ENCODE measurements around the gene ZBED4. TPM values are rescaled to one million over a fixed set of nuclear protein-coding genes. Genes with fewer than 3 reads are reported as not detected.

The ZBED4 gene
- total RNA-seq, 1 experiment from 2014 or later = 21.6 TPM

- peaks cover 0 to 5% of the 10 kb centered on the region in 2 experiments; a peak in 1 of 4 replicates for H3K36me3 ChIP-seq (ENCODE audit: control insufficient read depth in 1 of 2, insufficient read depth in 2 of 2, low read length in 2 of 2)
- H3K9ac ChIP-seq (ENCODE audit: low read length) = no peak overlapping the region
- H3K27me3 ChIP-seq (ENCODE audit: insufficient read depth, low read length) = no peaks in the 10 kb centered on the region
- ChIA-PET POLR2A (no interaction called here), CTCF (no interaction called here), RAD21 (ENCODE audit: low non-redundant PET in 1 of 2, low total read pairs in 2 of 2, uncharacterized antibody in 2 of 2, unreplicated experiment in 2 of 2) (no interaction called here)
- no peak overlapping the region for H3K4me3 ChIP-seq (replicated peaks in 1 of 2; ENCODE audit: low read depth in 1 of 2, low read length in 2 of 2)
- intact Hi-C loops (cut with micrococcal nuclease) = no loop called here
- DNase-seq (ENCODE audit: low read depth, low spot score) (no peak), ATAC-seq (no peak)
- peaks cover 73% of the 10 kb centered on the region for H3K79me2 ChIP-seq (ENCODE audit: insufficient read depth, low read length)
- peaks cover 15 to 22% of the 10 kb centered on the region in 2 experiments for H3K4me1 ChIP-seq (ENCODE audit: control insufficient read depth in 1 of 2, insufficient read depth in 2 of 2, low read length in 2 of 2)
- no peaks in the 10 kb centered on the region; the same call in 1 of the 2 replicates for H4K20me1 ChIP-seq (ENCODE audit: insufficient read depth)
- no peak overlapping the region; the same call in 1 of the 2 replicates for H3K4me2 ChIP-seq (ENCODE audit: low read length)
- BruUV-seq (replicated peaks) = no TSS peak
- no peaks in the 10 kb centered on the region for H3K9me2 ChIP-seq (ENCODE audit: insufficient read depth)
- H3K9me3 ChIP-seq (ENCODE audit: control insufficient read depth in 1 of 2, insufficient read depth in 1 of 2, low read depth in 1 of 2, low read length in 2 of 2) = no peaks in the 10 kb centered on the region
- TF ChIP-seq CTCF (IDR thresholded peaks at IDR 0.05 in 2 of 3, conservative IDR thresholded peaks at IDR 0.05 in 1 of 3; ENCODE audit: borderline replicate concordance in 1 of 3, insufficient read depth in 1 of 3, low read depth in 2 of 3, low read length in 2 of 3) (no peak), POLR2AphosphoS5 (IDR thresholded peaks at IDR 0.05; ENCODE audit: low read depth, low read length) (no peak), SP1 (IDR thresholded peaks at IDR 0.05; ENCODE audit: low read depth) (no peak), REST (IDR thresholded peaks at IDR 0.05; ENCODE audit: low read depth) (no peak), EZH2 (IDR thresholded peaks at IDR 0.05) (no peak), ZNF274 (IDR thresholded peaks at IDR 0.05; ENCODE audit: low read depth, low read length) (no peak), CEBPB (IDR thresholded peaks at IDR 0.05; ENCODE audit: low read depth) (no peak), SRF (IDR thresholded peaks at IDR 0.05; ENCODE audit: low read depth) (no peak), ELF1 (IDR thresholded peaks at IDR 0.05; ENCODE audit: borderline replicate concordance, low read depth) (no peak), POLR2A (IDR thresholded peaks at IDR 0.05; ENCODE audit: borderline replicate concordance, extremely low read depth, insufficient read depth, insufficient read length) (no peak), ZBTB33 (IDR thresholded peaks at IDR 0.05; ENCODE audit: extremely low read depth, insufficient replicate concordance, low read length) (no peak), JUND (IDR thresholded peaks at IDR 0.05) (no peak), FOSL1 (IDR thresholded peaks at IDR 0.05; ENCODE audit: low read depth) (no peak), EZH2phosphoT487 (IDR thresholded peaks at IDR 0.05; ENCODE audit: borderline replicate concordance) (no peak), TCF7L2 (IDR thresholded peaks at IDR 0.05; ENCODE audit: borderline replicate concordance, extremely low read depth, insufficient read depth, insufficient read length) (no peak), ATF3 (IDR thresholded peaks at IDR 0.05) (no peak), RAD21 (IDR thresholded peaks at IDR 0.05; ENCODE audit: low read depth) (no peak), YY1 (IDR thresholded peaks at IDR 0.05; ENCODE audit: extremely low read depth, insufficient replicate concordance, low read depth, low read length) (no peak), MAX (IDR thresholded peaks at IDR 0.05) (no peak), EGR1 (IDR thresholded peaks at IDR 0.05; ENCODE audit: low read depth) (no peak)
- H3K27ac ChIP-seq (ENCODE audit: low read depth, low read length) = no peak overlapping the region
- H2AFZ ChIP-seq (ENCODE audit: low read depth, low read length, poor library complexity, severe bottlenecking) = no peak overlapping the region
These were observed 2.7 kb downstream of the ZBED4 start for GRCh38 chr22:49856343-49856742.
